ENCODE results near the gene PPIF.
A peak's percentile ranks its signal among the peaks of the same experiment; 100 is the strongest.

DNA sequence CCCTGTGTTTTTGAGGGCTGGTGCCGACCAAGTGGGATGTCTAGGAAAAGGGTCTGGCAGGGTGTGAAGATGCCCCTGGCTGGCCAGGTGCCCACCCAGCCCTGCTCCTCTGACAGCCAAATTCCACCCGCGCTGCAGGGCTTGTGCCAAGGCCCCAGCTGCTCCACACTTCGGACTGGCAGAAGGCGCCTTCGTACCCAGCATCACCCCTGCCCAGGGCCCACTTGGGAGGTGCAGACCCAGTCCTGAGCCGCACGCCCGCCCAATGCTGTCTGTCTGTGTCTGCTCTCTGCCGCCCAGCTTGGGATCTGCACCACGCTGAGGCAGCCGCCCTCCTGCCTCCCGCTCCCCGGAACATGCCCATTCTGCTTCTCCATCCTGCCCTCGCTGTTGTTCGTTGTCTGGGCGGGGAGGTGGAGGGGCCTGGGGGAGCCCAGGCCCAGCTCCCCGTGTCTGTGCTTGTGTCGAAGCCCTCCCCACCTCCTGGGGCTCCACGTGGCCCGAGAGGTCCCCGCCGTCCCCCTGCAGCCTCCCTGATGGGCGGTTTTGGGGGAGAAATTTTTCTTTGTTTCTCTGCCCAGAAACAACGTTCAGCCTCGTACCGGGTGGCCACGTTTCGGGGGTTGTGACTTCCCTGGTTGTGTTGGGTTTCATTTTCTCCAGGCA is 36.9 kb upstream of the PPIF start:
- TF ChIP-seq, protein P1, sequence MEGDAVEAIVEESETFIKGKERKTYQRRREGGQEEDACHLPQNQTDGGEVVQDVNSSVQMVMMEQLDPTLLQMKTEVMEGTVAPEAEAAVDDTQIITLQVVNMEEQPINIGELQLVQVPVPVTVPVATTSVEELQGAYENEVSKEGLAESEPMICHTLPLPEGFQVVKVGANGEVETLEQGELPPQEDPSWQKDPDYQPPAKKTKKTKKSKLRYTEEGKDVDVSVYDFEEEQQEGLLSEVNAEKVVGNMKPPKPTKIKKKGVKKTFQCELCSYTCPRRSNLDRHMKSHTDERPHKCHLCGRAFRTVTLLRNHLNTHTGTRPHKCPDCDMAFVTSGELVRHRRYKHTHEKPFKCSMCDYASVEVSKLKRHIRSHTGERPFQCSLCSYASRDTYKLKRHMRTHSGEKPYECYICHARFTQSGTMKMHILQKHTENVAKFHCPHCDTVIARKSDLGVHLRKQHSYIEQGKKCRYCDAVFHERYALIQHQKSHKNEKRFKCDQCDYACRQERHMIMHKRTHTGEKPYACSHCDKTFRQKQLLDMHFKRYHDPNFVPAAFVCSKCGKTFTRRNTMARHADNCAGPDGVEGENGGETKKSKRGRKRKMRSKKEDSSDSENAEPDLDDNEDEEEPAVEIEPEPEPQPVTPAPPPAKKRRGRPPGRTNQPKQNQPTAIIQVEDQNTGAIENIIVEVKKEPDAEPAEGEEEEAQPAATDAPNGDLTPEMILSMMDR (IDR thresholded peaks at IDR 0.05 in 8 of 11, conservative IDR thresholded peaks at IDR 0.05 in 3 of 11): no peak
- no peak for TF ChIP-seq POLR2A (IDR thresholded peaks at IDR 0.05)
- peak in 1 of 3 donors; percentile 59 for TF ChIP-seq POLR2AphosphoS5 (IDR thresholded peaks at IDR 0.05)
